Testis (tissue), 2 donors: Measurements from ENCODE around the gene CXCL17.

Experiments used
- CTCF ChIP-seq, 3 experiments: fragments of 450-650 bp in 2 of 3; fragments of 200-600 bp in 1 of 3; sonication (generic) in 1 of 3; IDR thresholded peaks; one replicate each; pipeline ENCODE4 v1.5.1; 2016 to 2019; ENCODE audit warnings: antibody characterized with exemption in 3 of 3, mild to moderate bottlenecking in 2 of 3, moderate library complexity in 1 of 3
- POLR2A ChIP-seq: fragments of 450-650 bp; IDR thresholded peaks from one replicate; pipeline ENCODE4 v1.6.1; 2017; ENCODE audit warnings: antibody characterized with exemption, mild to moderate bottlenecking, moderate library complexity

- TF ChIP-seq CTCF (IDR thresholded peaks at IDR 0.05) (no peak), POLR2A (no peak)
Observed at GRCh38 chr19:42477117-42477516, 34.4 kb upstream of the CXCL17 start.
